ENCODE data around the gene ARSD.
A peak's percentile ranks its signal among the peaks of the same experiment; 100 is the strongest.
"Not testable (repeated sequence)": the region's sequence is repeated elsewhere in the genome, so short reads cannot be mapped to it uniquely, and the experiment has no call there.

ARSD gene

GRCh38 chrX:2934715-2935710, 5.9 kb upstream of the ARSD start:
- H3K9me3 ChIP-seq (ENCODE audit: control insufficient read depth in 2 of 2, low read length in 2 of 2) = peaks cover 0 to 4% of the 10 kb centered on the region in 2 donors
- H3K36me3 ChIP-seq (ENCODE audit: control insufficient read depth in 2 of 2, insufficient read depth in 2 of 2, low read length in 2 of 2) = peaks cover 5 to 6% of the 10 kb centered on the region in 2 donors
- H3K4me1 ChIP-seq (ENCODE audit: control insufficient read depth in 2 of 2, insufficient read depth in 2 of 2, low read length in 2 of 2) = peaks cover 4 to 7% of the 10 kb centered on the region in 2 donors
- H3K27ac ChIP-seq (ENCODE audit: low read depth in 2 of 2, low read length in 2 of 2) = no peak overlapping the region
- no peaks in the 10 kb centered on the region for H3K27me3 ChIP-seq (ENCODE audit: control insufficient read depth in 2 of 2, insufficient read depth in 2 of 2, low read length in 2 of 2)
- no peak overlapping the region for H3K9ac ChIP-seq (ENCODE audit: low read depth in 1 of 2, low read length in 2 of 2)
- H3K4me3 ChIP-seq (ENCODE audit: low read length in 2 of 2) = no peak overlapping the region

- Histone ChIP-seq H3K4me1 (ENCODE audit: control insufficient read depth in 2 of 2, insufficient read depth in 2 of 2, low read length in 2 of 2) (peaks cover 4 to 7% of the 10 kb centered on the region in 2 donors), H3K4me3 (ENCODE audit: low read length in 2 of 2) (no peak overlapping the region), H3K27me3 (ENCODE audit: control insufficient read depth in 2 of 2, insufficient read depth in 2 of 2, low read length in 2 of 2) (no peaks in the 10 kb centered on the region), H3K9ac (ENCODE audit: low read depth in 1 of 2, low read length in 2 of 2) (no peak overlapping the region), H3K27ac (ENCODE audit: low read depth in 2 of 2, low read length in 2 of 2) (peak overlapping the region in 1 of 2 donors; percentile 37), H3K36me3 (ENCODE audit: control insufficient read depth in 2 of 2, insufficient read depth in 2 of 2, low read length in 2 of 2) (peaks cover 5 to 6% of the 10 kb centered on the region in 2 donors), H3K9me3 (ENCODE audit: control insufficient read depth in 2 of 2, low read length in 2 of 2) (peaks cover 0 to 4% of the 10 kb centered on the region in 2 donors)
These were observed 4.2 kb upstream of the ARSD start for GRCh38 chrX:2933125-2933900.

GRCh38 chrX:2931612-2932011, 2.5 kb upstream of the ARSD start:
- no peak overlapping the region for H3K9ac ChIP-seq (ENCODE audit: low read depth in 1 of 2, low read length in 2 of 2)
- H3K4me3 ChIP-seq (ENCODE audit: low read length in 2 of 2) = no peak overlapping the region
- H3K36me3 ChIP-seq (ENCODE audit: control insufficient read depth in 2 of 2, insufficient read depth in 2 of 2, low read length in 2 of 2) = peaks cover 4 to 5% of the 10 kb centered on the region in 2 donors
- peaks cover 0 to 4% of the 10 kb centered on the region in 2 donors for H3K9me3 ChIP-seq (ENCODE audit: control insufficient read depth in 2 of 2, low read length in 2 of 2)
- no peaks in the 10 kb centered on the region for H3K27me3 ChIP-seq (ENCODE audit: control insufficient read depth in 2 of 2, insufficient read depth in 2 of 2, low read length in 2 of 2)
- H3K4me1 ChIP-seq (ENCODE audit: control insufficient read depth in 2 of 2, insufficient read depth in 2 of 2, low read length in 2 of 2) = peaks cover 4 to 7% of the 10 kb centered on the region in 2 donors
- no peak overlapping the region for H3K27ac ChIP-seq (ENCODE audit: low read depth in 2 of 2, low read length in 2 of 2)

GRCh38 chrX:2931155-2931554, 2.0 kb upstream of the ARSD start:
- Histone ChIP-seq H3K36me3 (ENCODE audit: control insufficient read depth in 2 of 2, insufficient read depth in 2 of 2, low read length in 2 of 2) (peaks cover 0 to 3% of the 10 kb centered on the region in 2 donors), H3K27ac (ENCODE audit: low read depth in 2 of 2, low read length in 2 of 2) (no peak overlapping the region), H3K9me3 (ENCODE audit: control insufficient read depth in 2 of 2, low read length in 2 of 2) (peaks cover 0 to 4% of the 10 kb centered on the region in 2 donors), H3K4me3 (ENCODE audit: low read length in 2 of 2) (no peak overlapping the region), H3K27me3 (ENCODE audit: control insufficient read depth in 2 of 2, insufficient read depth in 2 of 2, low read length in 2 of 2) (no peaks in the 10 kb centered on the region), H3K4me1 (ENCODE audit: control insufficient read depth in 2 of 2, insufficient read depth in 2 of 2, low read length in 2 of 2) (peaks cover 4 to 7% of the 10 kb centered on the region in 2 donors), H3K9ac (ENCODE audit: low read depth in 1 of 2, low read length in 2 of 2) (no peak overlapping the region)

- H3K36me3 ChIP-seq (ENCODE audit: control insufficient read depth in 2 of 2, insufficient read depth in 2 of 2, low read length in 2 of 2) = peaks cover 0 to 5% of the 10 kb centered on the region in 2 donors
- peak overlapping the region; percentile 57 to 89 for H3K4me3 ChIP-seq (ENCODE audit: low read length in 2 of 2)
- H3K9ac ChIP-seq (ENCODE audit: low read depth in 1 of 2, low read length in 2 of 2) = peak overlapping the region in 1 of 2 donors; percentile 95
- peaks cover 0 to 4% of the 10 kb centered on the region in 2 donors for H3K9me3 ChIP-seq (ENCODE audit: control insufficient read depth in 2 of 2, low read length in 2 of 2)
- H3K4me1 ChIP-seq (ENCODE audit: control insufficient read depth in 2 of 2, insufficient read depth in 2 of 2, low read length in 2 of 2) = peaks cover 0 to under 1% of the 10 kb centered on the region in 2 donors
- no peaks in the 10 kb centered on the region for H3K27me3 ChIP-seq (ENCODE audit: control insufficient read depth in 2 of 2, insufficient read depth in 2 of 2, low read length in 2 of 2)
- H3K27ac ChIP-seq (ENCODE audit: low read depth in 2 of 2, low read length in 2 of 2) = peak overlapping the region; percentile 98 to 99
These were observed 952 bp downstream of the ARSD start for GRCh38 chrX:2928191-2928582.

- peaks cover 4 to 9% of the 10 kb centered on the region in 2 donors for H3K36me3 ChIP-seq (ENCODE audit: control insufficient read depth in 2 of 2, insufficient read depth in 2 of 2, low read length in 2 of 2)
- H3K27me3 ChIP-seq (ENCODE audit: control insufficient read depth in 2 of 2, insufficient read depth in 2 of 2, low read length in 2 of 2) = no peaks in the 10 kb centered on the region
- H3K27ac ChIP-seq (ENCODE audit: low read depth in 2 of 2, low read length in 2 of 2) = no peak overlapping the region
- no peak overlapping the region for H3K4me3 ChIP-seq (ENCODE audit: low read length in 2 of 2)
- H3K9ac ChIP-seq (ENCODE audit: low read depth in 1 of 2, low read length in 2 of 2) = no peak overlapping the region
- H3K4me1 ChIP-seq (ENCODE audit: control insufficient read depth in 2 of 2, insufficient read depth in 2 of 2, low read length in 2 of 2) = peaks cover 0 to 3% of the 10 kb centered on the region in 2 donors
- H3K9me3 ChIP-seq (ENCODE audit: control insufficient read depth in 2 of 2, low read length in 2 of 2) = peaks cover 0 to 4% of the 10 kb centered on the region in 2 donors
These were observed 2.4 kb downstream of the ARSD start for GRCh38 chrX:2926664-2927275.

GRCh38 chrX:2926255-2926654, 2.9 kb downstream of the ARSD start:
- H3K27me3 ChIP-seq (ENCODE audit: control insufficient read depth in 2 of 2, insufficient read depth in 2 of 2, low read length in 2 of 2); H3K4me1 ChIP-seq (ENCODE audit: control insufficient read depth in 2 of 2, insufficient read depth in 2 of 2, low read length in 2 of 2); H3K4me3 ChIP-seq (ENCODE audit: low read length in 2 of 2); H3K27ac ChIP-seq (ENCODE audit: low read depth in 2 of 2, low read length in 2 of 2); H3K9me3 ChIP-seq (ENCODE audit: control insufficient read depth in 2 of 2, low read length in 2 of 2); H3K9ac ChIP-seq (ENCODE audit: low read depth in 1 of 2, low read length in 2 of 2): not testable (repeated sequence)
- H3K36me3 ChIP-seq (ENCODE audit: control insufficient read depth in 2 of 2, insufficient read depth in 2 of 2, low read length in 2 of 2) = peaks cover 9 to 14% of the 10 kb centered on the region in 2 donors

- Histone ChIP-seq H3K4me1 (ENCODE audit: control insufficient read depth in 2 of 2, insufficient read depth in 2 of 2, low read length in 2 of 2) (peaks cover 0 to 3% of the 10 kb centered on the region in 2 donors), H3K4me3 (ENCODE audit: low read length in 2 of 2) (no peak overlapping the region), H3K27me3 (ENCODE audit: control insufficient read depth in 2 of 2, insufficient read depth in 2 of 2, low read length in 2 of 2) (no peaks in the 10 kb centered on the region), H3K27ac (ENCODE audit: low read depth in 2 of 2, low read length in 2 of 2) (no peak overlapping the region), H3K9ac (ENCODE audit: low read depth in 1 of 2, low read length in 2 of 2) (no peak overlapping the region), H3K9me3 (ENCODE audit: control insufficient read depth in 2 of 2, low read length in 2 of 2) (no peaks in the 10 kb centered on the region), H3K36me3 (ENCODE audit: control insufficient read depth in 2 of 2, insufficient read depth in 2 of 2, low read length in 2 of 2) (peaks cover 19 to 23% of the 10 kb centered on the region in 2 donors)
These were observed 5.0 kb downstream of the ARSD start for GRCh38 chrX:2924151-2924550.

- H3K4me1 ChIP-seq (ENCODE audit: control insufficient read depth in 2 of 2, insufficient read depth in 2 of 2, low read length in 2 of 2) = peaks cover 0 to 3% of the 10 kb centered on the region in 2 donors
- H3K4me3 ChIP-seq (ENCODE audit: low read length in 2 of 2) = no peak overlapping the region
- no peak overlapping the region for H3K9ac ChIP-seq (ENCODE audit: low read depth in 1 of 2, low read length in 2 of 2)
- no peaks in the 10 kb centered on the region for H3K27me3 ChIP-seq (ENCODE audit: control insufficient read depth in 2 of 2, insufficient read depth in 2 of 2, low read length in 2 of 2)
- H3K27ac ChIP-seq (ENCODE audit: low read depth in 2 of 2, low read length in 2 of 2) = peak overlapping the region in 1 of 2 donors; percentile 42
- H3K9me3 ChIP-seq (ENCODE audit: control insufficient read depth in 2 of 2, low read length in 2 of 2) = no peaks in the 10 kb centered on the region
- peaks cover 19 to 31% of the 10 kb centered on the region in 2 donors for H3K36me3 ChIP-seq (ENCODE audit: control insufficient read depth in 2 of 2, insufficient read depth in 2 of 2, low read length in 2 of 2)
These were observed 7.4 kb downstream of the ARSD start for GRCh38 chrX:2921750-2922149.
